GM12878 (cell line): ENCODE measurements around the gene PRR5L.

Experiments
- CEBPB ChIP-seq, 2 experiments: fragments of 150-350 bp in 1 of 2; IDR thresholded peaks; 2 replicates each; pipeline ENCODE4 v1.6.1; 2012 to 2014; ENCODE audit warnings: low read depth in 2 of 2, low read length in 2 of 2, borderline replicate concordance in 1 of 2, inconsistent platforms in 1 of 2
- NR2F1 ChIP-seq: fragments of 450-650 bp; conservative IDR thresholded peaks from 2 replicates; pipeline ENCODE4 v1.6.1; 2017; ENCODE audit warnings: mild to moderate bottlenecking
- RFX5 ChIP-seq: IDR thresholded peaks from 2 replicates; pipeline ENCODE4 v1.6.1; 2011; ENCODE audit warnings: low read depth, low read length, improper control_type of control experiment
- SUPT20H ChIP-seq: IDR thresholded peaks from 2 replicates; pipeline ENCODE4 v1.6.1; 2011; ENCODE audit warnings: low read depth, mild to moderate bottlenecking, low read length, moderate library complexity, borderline replicate concordance; ENCODE audit not compliant: control insufficient read depth
- YY1 ChIP-seq: IDR thresholded peaks from 2 replicates; pipeline ENCODE4 v1.6.1; 2011; ENCODE audit warnings: low read depth, mild to moderate bottlenecking, low read length
- ZNF207 ChIP-seq: fragments of 450-650 bp; IDR thresholded peaks from 2 replicates; pipeline ENCODE4 v1.6.1; 2014; ENCODE audit warnings: antibody characterized with exemption, mild to moderate bottlenecking, borderline replicate concordance
- TF ChIP-seq, protein P1 (sequence below): fragments of 450-650 bp; formaldehyde crosslinking; IDR thresholded peaks from 2 replicates; pipeline ENCODE4 v1.4.0; 2020; ENCODE audit warnings: mild to moderate bottlenecking, moderate library complexity
- TF ChIP-seq, protein P2 (sequence below), 3 experiments: IDR thresholded peaks in 2 of 3; conservative IDR thresholded peaks in 1 of 3; 2 replicates each; pipeline ENCODE4 v1.5.1; 2011; ENCODE audit warnings: low read depth in 3 of 3, low read length in 3 of 3, mild to moderate bottlenecking in 3 of 3, control low read depth in 2 of 3, moderate library complexity in 2 of 3, inconsistent platforms in 1 of 3, mixed read lengths in 1 of 3; ENCODE audit not compliant: control insufficient read depth in 2 of 3, insufficient read depth in 1 of 3; ENCODE audit errors: extremely low read depth in 1 of 3
- TF ChIP-seq, protein P3 (sequence below): IDR thresholded peaks from 2 replicates; pipeline ENCODE4 v1.6.1; 2012; ENCODE audit warnings: low read depth, low read length, improper control_type of control experiment

DNA sequence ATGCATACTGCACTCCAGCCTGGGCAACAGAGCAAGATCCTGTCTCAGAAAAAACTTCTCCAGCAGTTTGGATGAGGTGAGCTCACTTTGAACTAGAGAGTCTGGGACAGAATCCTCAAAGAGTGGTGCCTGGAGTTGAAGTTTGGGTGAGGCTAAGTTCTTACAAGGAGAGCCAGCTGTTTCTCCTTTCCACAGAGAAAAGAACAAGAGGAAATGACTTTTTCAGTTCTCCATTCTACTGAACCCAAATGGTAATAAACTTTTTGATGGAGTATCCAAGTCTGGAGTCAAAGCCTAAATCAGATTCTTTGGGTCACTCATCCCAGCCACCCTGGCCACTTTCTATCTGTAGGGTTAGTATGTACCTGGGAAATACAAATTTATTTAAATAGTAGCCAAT, 111.3 kb downstream of the PRR5L start:
- TF ChIP-seq, protein P1, sequence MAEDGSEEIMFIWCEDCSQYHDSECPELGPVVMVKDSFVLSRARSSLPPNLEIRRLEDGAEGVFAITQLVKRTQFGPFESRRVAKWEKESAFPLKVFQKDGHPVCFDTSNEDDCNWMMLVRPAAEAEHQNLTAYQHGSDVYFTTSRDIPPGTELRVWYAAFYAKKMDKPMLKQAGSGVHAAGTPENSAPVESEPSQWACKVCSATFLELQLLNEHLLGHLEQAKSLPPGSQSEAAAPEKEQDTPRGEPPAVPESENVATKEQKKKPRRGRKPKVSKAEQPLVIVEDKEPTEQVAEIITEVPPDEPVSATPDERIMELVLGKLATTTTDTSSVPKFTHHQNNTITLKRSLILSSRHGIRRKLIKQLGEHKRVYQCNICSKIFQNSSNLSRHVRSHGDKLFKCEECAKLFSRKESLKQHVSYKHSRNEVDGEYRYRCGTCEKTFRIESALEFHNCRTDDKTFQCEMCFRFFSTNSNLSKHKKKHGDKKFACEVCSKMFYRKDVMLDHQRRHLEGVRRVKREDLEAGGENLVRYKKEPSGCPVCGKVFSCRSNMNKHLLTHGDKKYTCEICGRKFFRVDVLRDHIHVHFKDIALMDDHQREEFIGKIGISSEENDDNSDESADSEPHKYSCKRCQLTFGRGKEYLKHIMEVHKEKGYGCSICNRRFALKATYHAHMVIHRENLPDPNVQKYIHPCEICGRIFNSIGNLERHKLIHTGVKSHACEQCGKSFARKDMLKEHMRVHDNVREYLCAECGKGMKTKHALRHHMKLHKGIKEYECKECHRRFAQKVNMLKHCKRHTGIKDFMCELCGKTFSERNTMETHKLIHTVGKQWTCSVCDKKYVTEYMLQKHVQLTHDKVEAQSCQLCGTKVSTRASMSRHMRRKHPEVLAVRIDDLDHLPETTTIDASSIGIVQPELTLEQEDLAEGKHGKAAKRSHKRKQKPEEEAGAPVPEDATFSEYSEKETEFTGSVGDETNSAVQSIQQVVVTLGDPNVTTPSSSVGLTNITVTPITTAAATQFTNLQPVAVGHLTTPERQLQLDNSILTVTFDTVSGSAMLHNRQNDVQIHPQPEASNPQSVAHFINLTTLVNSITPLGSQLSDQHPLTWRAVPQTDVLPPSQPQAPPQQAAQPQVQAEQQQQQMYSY (CRISPR knock-in tag) = no peak
- TF ChIP-seq, protein P2, sequence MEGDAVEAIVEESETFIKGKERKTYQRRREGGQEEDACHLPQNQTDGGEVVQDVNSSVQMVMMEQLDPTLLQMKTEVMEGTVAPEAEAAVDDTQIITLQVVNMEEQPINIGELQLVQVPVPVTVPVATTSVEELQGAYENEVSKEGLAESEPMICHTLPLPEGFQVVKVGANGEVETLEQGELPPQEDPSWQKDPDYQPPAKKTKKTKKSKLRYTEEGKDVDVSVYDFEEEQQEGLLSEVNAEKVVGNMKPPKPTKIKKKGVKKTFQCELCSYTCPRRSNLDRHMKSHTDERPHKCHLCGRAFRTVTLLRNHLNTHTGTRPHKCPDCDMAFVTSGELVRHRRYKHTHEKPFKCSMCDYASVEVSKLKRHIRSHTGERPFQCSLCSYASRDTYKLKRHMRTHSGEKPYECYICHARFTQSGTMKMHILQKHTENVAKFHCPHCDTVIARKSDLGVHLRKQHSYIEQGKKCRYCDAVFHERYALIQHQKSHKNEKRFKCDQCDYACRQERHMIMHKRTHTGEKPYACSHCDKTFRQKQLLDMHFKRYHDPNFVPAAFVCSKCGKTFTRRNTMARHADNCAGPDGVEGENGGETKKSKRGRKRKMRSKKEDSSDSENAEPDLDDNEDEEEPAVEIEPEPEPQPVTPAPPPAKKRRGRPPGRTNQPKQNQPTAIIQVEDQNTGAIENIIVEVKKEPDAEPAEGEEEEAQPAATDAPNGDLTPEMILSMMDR (IDR thresholded peaks at IDR 0.05 in 2 of 3, conservative IDR thresholded peaks at IDR 0.05 in 1 of 3; ENCODE audit: control insufficient read depth in 2 of 3, extremely low read depth in 1 of 3, insufficient read depth in 1 of 3, low read depth in 3 of 3, low read length in 3 of 3) = no peak
- TF ChIP-seq RFX5 (no peak), YY1 (no peak), NR2F1 (no peak), ZNF207 (no peak), CEBPB (IDR thresholded peaks at IDR 0.05; ENCODE audit: borderline replicate concordance in 1 of 2, low read depth in 2 of 2, low read length in 2 of 2) (no peak), SUPT20H (no peak)
- TF ChIP-seq, protein P3, sequence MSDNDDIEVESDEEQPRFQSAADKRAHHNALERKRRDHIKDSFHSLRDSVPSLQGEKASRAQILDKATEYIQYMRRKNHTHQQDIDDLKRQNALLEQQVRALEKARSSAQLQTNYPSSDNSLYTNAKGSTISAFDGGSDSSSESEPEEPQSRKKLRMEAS = no peak
